ENCODE results near the gene CCDC188. TPM values are rescaled to one million over a fixed set of nuclear protein-coding genes. Genes with fewer than 3 reads are reported as not detected.
"Not testable (repeated sequence)": the region's sequence is repeated elsewhere in the genome, so short reads cannot be mapped to it uniquely, and the experiment has no call there.

Gene CCDC188
- total RNA-seq, 1 donor from 2014 or later: not detected

GRCh38 chr22:20165913-20166312 is 15.1 kb upstream of the CCDC188 start:
- H3K4me1 Mint-ChIP-seq: no peaks in the 10 kb centered on the region
- DNase-seq (ENCODE audit: low spot score in 2 of 2, unreplicated experiment in 2 of 2): no peak
- H3K4me3 Mint-ChIP-seq: no peak overlapping the region

GRCh38 chr22:20165421-20165820 is 14.6 kb upstream of the CCDC188 start:
- Mint-ChIP-seq H3K36me3 (no peaks in the 10 kb centered on the region), H3K4me3 (no peak overlapping the region), H3K9me3 (no peaks in the 10 kb centered on the region), H3K4me1 (no peaks in the 10 kb centered on the region), H3K27me3 (ENCODE audit: low read depth) (no peaks in the 10 kb centered on the region), H3K27ac (no peak overlapping the region)
- DNase-seq (ENCODE audit: low spot score in 2 of 2, unreplicated experiment in 2 of 2): no peak
- TF ChIP-seq CTCF (IDR thresholded peaks at IDR 0.05; ENCODE audit: unreplicated experiment): no peak

More at GRCh38 chr22:20165913-20166312, 15.1 kb upstream of the CCDC188 start:
- Mint-ChIP-seq H3K9me3 (no peaks in the 10 kb centered on the region), H3K36me3 (no peaks in the 10 kb centered on the region), H3K27me3 (ENCODE audit: low read depth) (no peaks in the 10 kb centered on the region), H3K27ac (no peak overlapping the region)
- TF ChIP-seq CTCF (IDR thresholded peaks at IDR 0.05; ENCODE audit: unreplicated experiment): no peak

- DNase-seq (ENCODE audit: low spot score in 2 of 2, unreplicated experiment in 2 of 2): no peak
- no peak overlapping the region for H3K4me3 Mint-ChIP-seq
- H3K4me1 Mint-ChIP-seq: no peaks in the 10 kb centered on the region
- no peaks in the 10 kb centered on the region for H3K9me3 Mint-ChIP-seq
- H3K36me3 Mint-ChIP-seq: no peaks in the 10 kb centered on the region
- no peaks in the 10 kb centered on the region for H3K27me3 Mint-ChIP-seq (ENCODE audit: low read depth)
- TF ChIP-seq CTCF (IDR thresholded peaks at IDR 0.05; ENCODE audit: unreplicated experiment): no peak
- H3K27ac Mint-ChIP-seq: no peak overlapping the region
Measured at GRCh38 chr22:20164863-20165262, 14.0 kb upstream of the CCDC188 start.

GRCh38 chr22:20160041-20160440 is 9.2 kb upstream of the CCDC188 start:
- Mint-ChIP-seq H3K27me3 (ENCODE audit: low read depth) (peaks cover 8% of the 10 kb centered on the region), H3K36me3 (no peaks in the 10 kb centered on the region), H3K27ac (no peak overlapping the region), H3K9me3 (no peaks in the 10 kb centered on the region), H3K4me1 (peaks cover 3% of the 10 kb centered on the region), H3K4me3 (no peak overlapping the region)
- no peak for DNase-seq (ENCODE audit: low spot score in 2 of 2, unreplicated experiment in 2 of 2)
- TF ChIP-seq CTCF (IDR thresholded peaks at IDR 0.05; ENCODE audit: unreplicated experiment): no peak

GRCh38 chr22:20159531-20159930 is 8.7 kb upstream of the CCDC188 start:
- H3K4me1 Mint-ChIP-seq; H3K27me3 Mint-ChIP-seq (ENCODE audit: low read depth); H3K4me3 Mint-ChIP-seq; H3K36me3 Mint-ChIP-seq; H3K9me3 Mint-ChIP-seq; DNase-seq (ENCODE audit: low spot score in 2 of 2, unreplicated experiment in 2 of 2); H3K27ac Mint-ChIP-seq: not testable (repeated sequence)

- Mint-ChIP-seq H3K27ac (no peak overlapping the region), H3K36me3 (no peaks in the 10 kb centered on the region), H3K27me3 (ENCODE audit: low read depth) (peaks cover 8% of the 10 kb centered on the region), H3K4me1 (peaks cover 3% of the 10 kb centered on the region), H3K9me3 (no peaks in the 10 kb centered on the region), H3K4me3 (no peak overlapping the region)
- no peak for TF ChIP-seq CTCF (IDR thresholded peaks at IDR 0.05; ENCODE audit: unreplicated experiment)
- DNase-seq (ENCODE audit: low spot score in 2 of 2, unreplicated experiment in 2 of 2): no peak
Measured at GRCh38 chr22:20159076-20159475, 8.2 kb upstream of the CCDC188 start.
